GM03348 (cell line): Measurements from ENCODE around the gene PLAGL2.
"Not testable (repeated sequence)": the region's sequence is repeated elsewhere in the genome, so short reads cannot be mapped to it uniquely, and the experiment has no call there.

Source experiments
- DNase-seq: peaks from one replicate; pipeline ENCODE4 v3.0.0; 2012; ENCODE audit warnings: low spot score

The PLAGL2 gene

GRCh38 chr20:32203356-32204204 lies 4.0 kb downstream of the PLAGL2 start:
- no peak for DNase-seq

DNA sequence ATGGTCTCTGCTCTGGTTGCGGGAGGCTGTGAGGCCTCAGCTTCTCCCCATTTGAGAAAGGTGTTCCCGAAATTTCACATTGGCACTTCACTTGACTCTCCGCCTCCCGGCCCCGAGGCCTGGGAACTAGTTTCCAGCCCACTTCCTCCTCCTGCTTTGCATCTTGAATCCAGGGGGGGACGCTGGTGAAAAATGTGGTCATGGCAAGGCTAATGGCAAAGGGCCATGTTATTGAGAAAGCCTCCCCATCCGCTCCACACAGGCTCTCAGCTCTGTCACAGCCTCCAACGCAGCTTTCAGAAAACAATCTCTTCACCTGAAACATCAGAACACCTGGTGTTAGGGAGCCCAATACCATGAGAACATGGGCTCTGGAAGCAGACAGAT lies 5.6 kb downstream of the PLAGL2 start:
- DNase-seq, result no peak

- peak; percentile 31 for DNase-seq
Measured at GRCh38 chr20:32201296-32201976, 6.1 kb downstream of the PLAGL2 start.

GRCh38 chr20:32199006-32199405 lies 8.5 kb downstream of the PLAGL2 start:
- DNase-seq, result no peak

DNA sequence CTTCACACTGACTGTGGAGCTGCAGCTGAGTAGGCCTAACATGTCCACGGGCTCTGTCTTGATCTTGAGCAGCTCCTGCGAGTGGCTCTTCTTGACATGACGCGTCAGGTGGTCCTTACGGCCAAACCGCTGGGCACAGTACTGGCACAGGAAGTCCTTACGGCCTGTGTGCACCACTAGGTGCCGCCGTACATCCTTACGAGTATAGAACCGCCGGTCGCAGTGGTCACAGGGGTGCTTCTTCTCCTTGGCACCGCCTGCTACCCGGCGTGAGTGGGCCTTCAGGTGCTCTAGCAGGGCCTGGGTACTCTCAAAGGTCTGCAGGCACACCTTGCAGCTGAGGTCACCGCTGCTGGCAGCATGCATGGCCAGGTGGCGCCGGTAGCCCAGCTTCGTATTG lies 10.4 kb downstream of the PLAGL2 start:
- DNase-seq, result not testable (repeated sequence)

GRCh38 chr20:32196613-32197012 lies 10.9 kb downstream of the PLAGL2 start:
- not testable (repeated sequence) for DNase-seq

DNA sequence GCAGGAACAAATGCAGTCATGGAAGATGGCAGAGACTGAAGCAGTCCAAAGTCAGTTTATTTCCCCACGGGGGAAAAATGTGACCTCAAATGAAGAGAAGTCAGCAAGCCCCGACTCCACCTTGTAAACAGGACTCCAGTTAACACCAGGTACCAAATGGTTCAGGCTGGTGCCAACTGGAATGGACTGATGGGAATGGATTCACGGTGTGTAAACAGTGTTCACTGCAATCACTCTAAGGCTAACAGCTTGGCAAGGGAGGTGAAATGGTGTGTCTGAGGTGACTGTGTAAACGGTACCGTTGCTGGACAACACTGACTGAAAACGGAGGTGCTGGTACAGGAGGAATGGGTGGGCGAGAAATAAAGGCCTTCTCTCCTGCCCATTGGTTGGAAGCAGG lies 12.0 kb downstream of the PLAGL2 start:
- no peak for DNase-seq

DNA sequence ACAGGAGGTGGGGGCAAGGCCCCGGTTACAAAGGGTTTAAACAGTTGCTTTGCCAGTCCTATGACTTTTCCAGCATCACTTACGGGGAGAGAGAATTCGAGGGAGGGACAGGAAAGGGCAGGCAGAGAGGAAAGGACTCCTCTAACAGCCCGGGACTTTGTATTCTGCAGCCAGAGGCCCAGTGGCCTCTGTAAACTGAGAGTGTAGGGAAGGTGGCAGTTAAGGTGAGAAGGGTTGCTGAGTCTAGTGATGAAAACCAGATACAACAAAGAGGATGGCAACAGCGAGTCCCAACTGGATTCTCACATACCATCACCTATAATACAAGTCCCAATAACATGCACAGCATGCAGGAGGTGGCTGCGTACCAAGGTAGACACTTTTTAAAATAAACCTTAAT lies 13.5 kb downstream of the PLAGL2 start:
- DNase-seq, result no peak

GRCh38 chr20:32193336-32193735 lies 14.2 kb downstream of the PLAGL2 start:
- DNase-seq, result not testable (repeated sequence)

- DNase-seq, result no peak
Measured at GRCh38 chr20:32192698-32193097, 14.8 kb downstream of the PLAGL2 start.

- peak; percentile 56 for DNase-seq
Measured at GRCh38 chr20:32191873-32192272, 15.7 kb downstream of the PLAGL2 start.

- no peak for DNase-seq
Measured at GRCh38 chr20:32191422-32191821, 16.1 kb downstream of the PLAGL2 start.

DNA sequence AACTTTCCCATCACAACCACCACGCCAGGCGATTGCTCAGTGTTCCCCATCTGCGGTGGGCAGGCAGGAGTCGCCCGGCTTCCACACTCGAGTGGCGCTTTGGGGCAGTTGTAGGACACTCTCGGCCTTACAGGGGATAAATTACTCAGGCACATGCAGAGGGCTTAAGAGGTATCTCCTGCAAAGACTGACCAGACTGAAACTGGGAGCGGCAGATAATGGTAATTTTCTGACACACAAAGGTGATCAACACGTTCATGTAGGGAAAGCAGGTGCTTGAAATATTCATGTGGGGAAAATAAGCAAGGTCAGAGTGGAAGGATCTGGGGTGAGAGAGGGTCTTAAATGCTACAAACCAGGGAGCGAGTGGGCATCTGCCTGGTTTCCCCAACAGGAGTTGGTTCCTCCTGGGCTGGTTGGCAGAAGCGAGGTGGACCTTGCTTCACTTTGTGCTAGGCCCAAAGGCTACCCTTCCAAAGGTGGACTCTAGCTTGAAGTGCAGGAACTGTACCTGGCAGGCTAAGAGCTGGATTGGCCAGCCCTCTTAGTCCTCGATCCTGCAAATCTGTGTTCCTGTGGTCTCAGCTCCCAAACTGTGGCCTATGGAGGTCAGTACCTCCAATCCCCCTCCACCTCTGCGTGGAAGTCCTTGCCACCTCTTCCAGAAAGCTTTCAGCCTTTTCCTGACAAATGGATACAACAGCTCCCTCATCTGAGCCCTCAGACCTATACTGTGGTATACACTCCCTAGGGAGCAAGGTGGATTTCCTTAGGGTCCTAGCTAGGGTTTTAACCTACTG lies 16.7 kb downstream of the PLAGL2 start:
- no peak for DNase-seq

DNA sequence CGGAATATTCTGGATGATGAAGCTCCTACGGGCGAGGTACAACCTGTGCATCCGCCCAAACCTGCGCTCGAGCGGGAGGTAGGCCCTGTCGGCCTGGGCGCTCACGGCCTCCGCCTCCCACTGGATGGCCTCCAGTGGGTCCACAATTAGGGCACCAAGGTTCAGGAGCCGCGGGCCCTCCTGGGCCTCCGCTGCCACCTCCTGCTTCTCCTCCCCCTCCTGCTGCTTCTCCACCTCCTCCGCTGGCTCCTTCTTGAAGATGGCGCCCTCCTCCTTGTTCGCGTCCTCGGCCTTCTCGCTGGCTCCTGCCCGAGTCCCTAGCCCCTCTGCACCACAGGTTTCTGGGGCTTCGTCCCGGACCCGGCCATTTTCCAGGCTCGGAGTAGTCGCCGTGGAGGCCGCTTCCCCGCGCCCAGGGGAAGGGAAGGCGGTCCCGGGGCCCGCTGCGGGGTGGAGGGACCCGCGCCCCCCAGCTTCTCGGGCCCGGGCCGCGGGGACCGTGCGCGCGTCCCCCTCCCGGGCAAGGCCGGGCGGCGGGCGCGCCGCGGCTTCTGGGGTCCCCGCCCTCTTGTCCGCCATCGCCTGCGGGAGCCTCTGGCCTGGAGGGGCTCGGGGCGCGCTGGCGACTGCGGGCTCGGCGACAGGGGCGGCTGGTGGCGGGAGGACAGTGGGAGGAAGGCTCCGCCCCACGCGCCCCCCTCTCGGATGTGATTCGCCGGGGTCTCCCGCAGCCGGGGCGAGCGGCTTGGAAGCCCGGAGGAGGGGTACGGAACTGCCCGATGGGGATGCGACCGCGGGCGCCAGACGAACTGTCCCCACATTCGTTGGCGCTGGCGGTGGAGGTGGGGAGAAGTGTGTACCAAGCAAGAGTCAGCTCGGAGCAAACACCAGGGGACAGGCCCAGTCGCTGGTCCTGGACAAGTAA lies 17.6 kb downstream of the PLAGL2 start:
- peak; percentile 78 for DNase-seq

- no peak for DNase-seq
Measured at GRCh38 chr20:32189123-32189410, 18.5 kb downstream of the PLAGL2 start.

- DNase-seq, result no peak
Measured at GRCh38 chr20:32188376-32189122, 19.0 kb downstream of the PLAGL2 start.

DNA sequence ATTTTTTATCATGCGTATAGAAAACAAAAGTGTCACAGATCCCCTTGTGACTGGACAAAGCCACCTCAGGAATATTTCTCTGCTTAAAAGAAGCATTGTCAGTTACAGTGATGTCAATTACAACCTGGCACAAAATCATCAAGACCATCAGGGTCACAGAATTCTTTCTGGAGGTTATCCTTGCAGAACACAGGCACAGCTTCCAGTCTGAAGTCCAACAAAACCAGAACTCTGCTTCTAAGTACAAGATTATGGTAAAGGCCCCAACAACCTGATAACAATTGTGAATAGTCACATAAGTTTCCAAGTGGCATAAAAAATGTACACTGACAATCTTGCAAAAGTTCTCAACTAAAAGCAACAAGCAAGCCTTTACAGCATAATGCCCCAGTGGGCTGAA lies 21.0 kb downstream of the PLAGL2 start:
- DNase-seq, result no peak

- DNase-seq, result no peak
Measured at GRCh38 chr20:32184961-32185603, 22.5 kb downstream of the PLAGL2 start.

DNA sequence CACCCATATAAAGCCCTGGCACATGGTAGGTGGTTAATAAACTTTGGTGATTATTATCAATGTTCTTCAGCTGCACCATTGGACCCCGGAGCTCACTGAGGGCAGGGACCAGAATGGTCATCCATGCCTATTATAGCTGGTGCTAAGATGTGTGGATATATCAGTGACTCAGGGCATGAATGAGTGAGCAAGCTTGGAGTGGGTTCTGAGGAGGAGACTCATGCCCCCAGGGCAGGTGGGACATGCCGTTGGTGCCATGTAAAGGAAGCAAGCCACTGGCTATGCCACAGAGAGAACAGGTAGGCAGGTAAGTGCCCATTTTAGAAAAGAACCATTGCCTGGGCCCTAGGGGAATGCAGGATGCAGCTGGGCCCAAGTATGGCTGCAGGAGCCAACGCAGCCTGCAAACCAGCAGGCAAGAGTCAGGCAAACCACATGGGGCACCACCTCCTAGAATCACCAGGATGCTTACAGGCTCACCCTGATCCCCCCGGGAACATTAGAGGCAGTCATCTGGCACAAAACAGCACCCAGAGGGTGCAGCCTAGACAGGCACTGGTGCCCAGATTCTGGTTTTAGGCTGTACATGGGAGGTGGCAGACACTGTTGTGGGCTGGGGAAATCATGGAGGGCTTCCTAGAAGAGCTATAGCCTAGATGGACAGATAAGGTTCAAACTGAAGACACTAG lies 23.5 kb downstream of the PLAGL2 start:
- DNase-seq, result no peak

DNA sequence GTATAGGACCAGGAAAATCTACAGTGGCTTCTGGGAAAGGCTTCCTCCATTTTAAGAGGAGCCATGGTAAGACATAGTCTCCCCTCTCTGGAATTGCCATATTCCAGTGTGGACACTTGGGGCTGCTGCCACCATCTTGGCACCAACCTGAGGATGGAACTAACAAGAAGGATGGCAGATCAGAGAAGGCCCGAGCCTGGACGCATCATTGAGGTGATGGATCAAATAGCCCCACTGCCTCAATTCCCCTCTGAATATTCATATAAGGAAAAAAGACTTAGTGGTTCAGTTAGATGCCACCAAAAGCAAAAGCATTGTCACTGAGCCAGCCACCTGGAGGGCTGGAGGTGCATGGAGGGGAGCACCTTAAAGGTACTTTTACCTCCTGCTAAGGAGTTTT lies 25.9 kb downstream of the PLAGL2 start:
- no peak for DNase-seq
